ENCODE measurements around the gene GBP6. TPM values are rescaled to one million over a fixed set of nuclear protein-coding genes. Genes with fewer than 3 reads are reported as not detected.

GBP6 gene
- total RNA-seq, 6 experiments from 2014 or later, result not detected

- H3K27ac Mint-ChIP-seq, result no peak overlapping the region
- DNase-seq, result no peak
Observed at GRCh38 chr1:89352421-89352820, 11.4 kb upstream of the GBP6 start.

DNA sequence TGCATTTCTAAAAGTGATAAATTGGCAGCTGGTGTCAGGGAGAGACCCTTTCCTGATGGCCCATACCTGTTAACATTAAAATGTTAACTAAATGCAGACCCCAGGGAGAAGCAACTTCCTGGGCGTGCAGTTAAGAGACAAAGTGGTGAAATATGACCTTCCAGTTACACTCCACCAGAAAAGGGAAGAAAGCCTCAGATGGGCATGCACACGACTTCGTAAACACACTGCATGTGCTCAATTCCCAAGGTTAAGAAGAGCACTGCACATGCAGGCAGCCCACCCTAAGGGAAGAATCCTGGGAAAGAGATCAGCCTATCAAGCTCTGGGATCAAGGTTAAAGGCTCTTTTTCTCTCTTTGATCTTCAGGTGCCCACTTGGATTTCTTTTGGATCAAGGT, 9.7 kb upstream of the GBP6 start:
- H3K9me3 Mint-ChIP-seq, result no peaks in the 10 kb centered on the region

More at GRCh38 chr1:89352421-89352820, 11.4 kb upstream of the GBP6 start:
- peaks cover 8% of the 10 kb centered on the region for H3K4me1 Mint-ChIP-seq (ENCODE audit: low read depth)
- TF ChIP-seq, protein P1, sequence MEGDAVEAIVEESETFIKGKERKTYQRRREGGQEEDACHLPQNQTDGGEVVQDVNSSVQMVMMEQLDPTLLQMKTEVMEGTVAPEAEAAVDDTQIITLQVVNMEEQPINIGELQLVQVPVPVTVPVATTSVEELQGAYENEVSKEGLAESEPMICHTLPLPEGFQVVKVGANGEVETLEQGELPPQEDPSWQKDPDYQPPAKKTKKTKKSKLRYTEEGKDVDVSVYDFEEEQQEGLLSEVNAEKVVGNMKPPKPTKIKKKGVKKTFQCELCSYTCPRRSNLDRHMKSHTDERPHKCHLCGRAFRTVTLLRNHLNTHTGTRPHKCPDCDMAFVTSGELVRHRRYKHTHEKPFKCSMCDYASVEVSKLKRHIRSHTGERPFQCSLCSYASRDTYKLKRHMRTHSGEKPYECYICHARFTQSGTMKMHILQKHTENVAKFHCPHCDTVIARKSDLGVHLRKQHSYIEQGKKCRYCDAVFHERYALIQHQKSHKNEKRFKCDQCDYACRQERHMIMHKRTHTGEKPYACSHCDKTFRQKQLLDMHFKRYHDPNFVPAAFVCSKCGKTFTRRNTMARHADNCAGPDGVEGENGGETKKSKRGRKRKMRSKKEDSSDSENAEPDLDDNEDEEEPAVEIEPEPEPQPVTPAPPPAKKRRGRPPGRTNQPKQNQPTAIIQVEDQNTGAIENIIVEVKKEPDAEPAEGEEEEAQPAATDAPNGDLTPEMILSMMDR (IDR thresholded peaks at IDR 0.05), result no peak
- no peaks in the 10 kb centered on the region for H3K36me3 Mint-ChIP-seq (ENCODE audit: low read depth)
- H3K9me3 Mint-ChIP-seq, result no peaks in the 10 kb centered on the region
- no peaks in the 10 kb centered on the region; the same call in 1 of the 2 replicates for H3K27me3 Mint-ChIP-seq (ENCODE audit: insufficient read depth)
- no peak overlapping the region for H3K4me3 Mint-ChIP-seq

DNA sequence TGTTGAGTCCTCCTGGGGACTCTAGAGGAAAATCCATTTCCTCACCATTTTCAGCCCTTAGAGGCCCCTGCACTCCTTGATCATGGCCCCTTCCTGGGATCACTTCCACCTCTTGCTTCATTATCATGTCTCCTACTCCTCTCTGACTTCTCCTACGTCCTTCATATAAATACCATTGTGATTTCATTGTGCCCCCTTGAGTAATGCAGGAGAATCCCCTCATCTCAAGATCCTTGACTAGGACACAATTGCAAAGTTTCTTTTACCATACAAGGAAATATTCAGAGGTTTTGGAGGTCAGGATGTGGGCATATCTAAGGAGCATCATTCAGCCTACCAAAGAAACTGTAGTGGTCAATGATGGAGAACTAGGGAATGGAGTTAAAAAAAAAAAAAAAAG, 8.8 kb upstream of the GBP6 start:
- no peak for DNase-seq
- Mint-ChIP-seq H3K4me3 (no peak overlapping the region), H3K36me3 (ENCODE audit: low read depth) (no peaks in the 10 kb centered on the region), H3K4me1 (ENCODE audit: low read depth) (peaks cover 13% of the 10 kb centered on the region), H3K27me3 (ENCODE audit: insufficient read depth) (no peaks in the 10 kb centered on the region; the same call in 1 of the 2 replicates), H3K9me3 (no peaks in the 10 kb centered on the region), H3K27ac (no peak overlapping the region)
- TF ChIP-seq, protein P1 (IDR thresholded peaks at IDR 0.05), result no peak

More for the DNA sequence above, 9.7 kb upstream of the GBP6 start:
- no peak for DNase-seq
- Mint-ChIP-seq H3K36me3 (ENCODE audit: low read depth) (no peaks in the 10 kb centered on the region), H3K27me3 (ENCODE audit: insufficient read depth) (no peaks in the 10 kb centered on the region; the same call in 1 of the 2 replicates), H3K27ac (no peak overlapping the region), H3K4me3 (no peak overlapping the region), H3K4me1 (ENCODE audit: low read depth) (peaks cover 13% of the 10 kb centered on the region)
- TF ChIP-seq, protein P1 (IDR thresholded peaks at IDR 0.05), result no peak

- TF ChIP-seq, protein P1 (IDR thresholded peaks at IDR 0.05), result no peak
- H3K4me3 Mint-ChIP-seq, result no peak overlapping the region
Observed at GRCh38 chr1:89356658-89357400, 7.0 kb upstream of the GBP6 start.

GRCh38 chr1:89358287-89358893, 5.5 kb upstream of the GBP6 start:
- Mint-ChIP-seq H3K4me3 (no peak overlapping the region; the same call in 1 of the 2 replicates), H3K27ac (no peak overlapping the region), H3K4me1 (ENCODE audit: low read depth) (peaks cover 15% of the 10 kb centered on the region), H3K9me3 (no peaks in the 10 kb centered on the region), H3K36me3 (ENCODE audit: low read depth) (no peaks in the 10 kb centered on the region), H3K27me3 (ENCODE audit: insufficient read depth) (peaks cover 3% of the 10 kb centered on the region; the same call in 1 of the 2 replicates)
- DNase-seq, result peak; percentile 52
- TF ChIP-seq, protein P1 (IDR thresholded peaks at IDR 0.05), result peak; percentile 80

More at GRCh38 chr1:89356658-89357400, 7.0 kb upstream of the GBP6 start:
- no peaks in the 10 kb centered on the region; the same call in 1 of the 2 replicates for H3K27me3 Mint-ChIP-seq (ENCODE audit: insufficient read depth)
- no peaks in the 10 kb centered on the region for H3K36me3 Mint-ChIP-seq (ENCODE audit: low read depth)
- DNase-seq, result peak; percentile 58
- no peaks in the 10 kb centered on the region for H3K9me3 Mint-ChIP-seq
- H3K27ac Mint-ChIP-seq, result no peak overlapping the region
- peaks cover 13% of the 10 kb centered on the region for H3K4me1 Mint-ChIP-seq (ENCODE audit: low read depth)

Data from HFFc6 (cell line).